Subcutaneous adipose tissue (tissue), 4 donors: ENCODE results near the gene HS1BP3. TPM values are rescaled to one million over a fixed set of nuclear protein-coding genes. Genes with fewer than 3 reads are reported as not detected.

ENCODE experiments used
- total RNA-seq, 4 donors: library from RNA; depleted of rRNA; stranded (reverse); fragments of >200 nt; gene quantifications; one replicate each; pipeline ENCODE4 v1.1.0, GENCODE V29; 2016
- TF ChIP-seq, protein P1 (sequence below): fragments of 450-650 bp; IDR thresholded peaks from one replicate; pipeline ENCODE4 v1.5.1; 2016; ENCODE audit warnings: low read depth, mild to moderate bottlenecking, control low read depth, antibody characterized with exemption, moderate library complexity

The HS1BP3 gene
- total RNA-seq, 4 donors from 2014 or later: 12.6 to 37.6 (median 34.7) TPM

- TF ChIP-seq, protein P1, sequence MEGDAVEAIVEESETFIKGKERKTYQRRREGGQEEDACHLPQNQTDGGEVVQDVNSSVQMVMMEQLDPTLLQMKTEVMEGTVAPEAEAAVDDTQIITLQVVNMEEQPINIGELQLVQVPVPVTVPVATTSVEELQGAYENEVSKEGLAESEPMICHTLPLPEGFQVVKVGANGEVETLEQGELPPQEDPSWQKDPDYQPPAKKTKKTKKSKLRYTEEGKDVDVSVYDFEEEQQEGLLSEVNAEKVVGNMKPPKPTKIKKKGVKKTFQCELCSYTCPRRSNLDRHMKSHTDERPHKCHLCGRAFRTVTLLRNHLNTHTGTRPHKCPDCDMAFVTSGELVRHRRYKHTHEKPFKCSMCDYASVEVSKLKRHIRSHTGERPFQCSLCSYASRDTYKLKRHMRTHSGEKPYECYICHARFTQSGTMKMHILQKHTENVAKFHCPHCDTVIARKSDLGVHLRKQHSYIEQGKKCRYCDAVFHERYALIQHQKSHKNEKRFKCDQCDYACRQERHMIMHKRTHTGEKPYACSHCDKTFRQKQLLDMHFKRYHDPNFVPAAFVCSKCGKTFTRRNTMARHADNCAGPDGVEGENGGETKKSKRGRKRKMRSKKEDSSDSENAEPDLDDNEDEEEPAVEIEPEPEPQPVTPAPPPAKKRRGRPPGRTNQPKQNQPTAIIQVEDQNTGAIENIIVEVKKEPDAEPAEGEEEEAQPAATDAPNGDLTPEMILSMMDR: no peak
These were observed 29.3 kb downstream of the HS1BP3 start for GRCh38 chr2:20621366-20622295.

GRCh38 chr2:20620696-20621365 lies 30.1 kb downstream of the HS1BP3 start:
- TF ChIP-seq, protein P1: no peak

GRCh38 chr2:20620271-20620681 lies 30.6 kb downstream of the HS1BP3 start:
- TF ChIP-seq, protein P1: no peak

- TF ChIP-seq, protein P1: no peak
These were observed 31.3 kb downstream of the HS1BP3 start for GRCh38 chr2:20619624-20620024.

DNA sequence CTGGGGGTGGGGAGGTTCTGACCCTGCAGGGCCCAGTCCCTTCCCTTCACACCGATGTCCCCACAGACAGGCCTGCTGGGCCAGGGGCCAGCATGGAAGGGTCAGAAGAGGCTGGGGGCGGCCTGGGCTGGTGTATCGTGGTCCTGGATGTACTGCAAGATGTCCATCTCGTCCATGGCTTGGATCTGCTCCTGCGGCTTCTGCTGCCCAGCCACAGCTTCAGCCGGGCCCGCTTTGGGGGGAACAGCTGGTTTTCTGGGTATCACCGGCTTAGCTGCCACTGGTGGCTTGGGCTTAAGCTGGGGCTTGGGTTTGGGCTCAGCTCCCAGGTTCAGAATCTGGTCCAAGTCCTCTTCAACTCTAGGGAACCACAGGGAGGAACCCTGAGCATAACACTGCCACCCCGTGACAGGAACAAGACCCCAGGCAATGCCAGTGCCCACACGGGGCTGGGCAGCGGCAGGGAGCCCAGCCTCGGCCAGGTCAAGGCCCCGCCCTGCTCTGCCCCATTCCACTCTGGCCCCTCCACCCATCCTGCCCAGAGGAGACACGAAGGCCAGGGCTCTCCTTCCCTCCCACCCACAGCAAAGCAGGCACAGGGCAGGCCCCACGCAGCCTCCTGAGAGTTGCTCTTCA lies 31.9 kb downstream of the HS1BP3 start:
- TF ChIP-seq, protein P1: no peak

- TF ChIP-seq, protein P1: no peak
These were observed 32.4 kb downstream of the HS1BP3 start for GRCh38 chr2:20618468-20618885.

- TF ChIP-seq, protein P1: no peak
These were observed 32.9 kb downstream of the HS1BP3 start for GRCh38 chr2:20617892-20618467.
